UCSD-AML1 (cell line): ENCODE data around the gene CCL25.

Experiments used
- DNase-seq: peaks from one replicate; lab custom pipeline; 2025; ENCODE audit not compliant: unreplicated experiment; lab: John Stamatoyannopoulos, UW

The CCL25 gene

GRCh38 chr19:8109890-8110662 lies 57.5 kb downstream of the CCL25 start:
- DNase-seq = no peak

GRCh38 chr19:8110931-8111330 lies 58.4 kb downstream of the CCL25 start:
- DNase-seq = no peak

GRCh38 chr19:8111376-8111775 lies 58.8 kb downstream of the CCL25 start:
- DNase-seq = no peak
